Subcutaneous abdominal adipose tissue (tissue), 5 donors: Measurements from ENCODE around the gene MAP4K4.

Source experiments
- H3K27ac ChIP-seq: one replicate; pipeline ENCODE4 v1.7.0; 2013; ENCODE audit warnings: low read depth, mild to moderate bottlenecking, inconsistent platforms, low read length, moderate library complexity
- H3K27me3 ChIP-seq, 5 donors: one replicate each; pipeline ENCODE4 v1.7.0; 2013; ENCODE audit warnings: low read length in 5 of 5, inconsistent platforms in 1 of 5; ENCODE audit not compliant: control insufficient read depth in 5 of 5, insufficient read depth in 4 of 5
- H3K36me3 ChIP-seq, 5 donors: one replicate each; pipeline ENCODE4 v1.7.0; 2013; ENCODE audit warnings: low read length in 5 of 5; ENCODE audit not compliant: control insufficient read depth in 5 of 5, insufficient read depth in 5 of 5
- H3K4me1 ChIP-seq, 5 donors: one replicate each; pipeline ENCODE4 v1.7.0; 2013; ENCODE audit warnings: low read length in 5 of 5, mild to moderate bottlenecking in 3 of 5, moderate library complexity in 1 of 5; ENCODE audit not compliant: control insufficient read depth in 5 of 5, insufficient read depth in 5 of 5
- H3K4me3 ChIP-seq, 5 donors: one replicate each; pipeline ENCODE4 v1.7.0; 2013; ENCODE audit warnings: low read length in 5 of 5, low read depth in 1 of 5
- H3K9ac ChIP-seq, 5 donors: one replicate each; pipeline ENCODE4 v1.7.0; 2013; ENCODE audit warnings: low read length in 5 of 5, mild to moderate bottlenecking in 4 of 5, moderate library complexity in 3 of 5
- H3K9me3 ChIP-seq, 5 donors: one replicate each; pipeline ENCODE4 v1.7.0; 2013; ENCODE audit warnings: low read length in 5 of 5; ENCODE audit not compliant: control insufficient read depth in 5 of 5
- donor health status: healthy.
- donor health status: healthy.
- donor health status: healthy.
- donor health status: healthy.
- donor health status: healthy.

MAP4K4 gene

GRCh38 chr2:101868525-101868924, 171.0 kb downstream of the MAP4K4 start:
- no peaks in the 10 kb centered on the region for H3K9me3 ChIP-seq
- H3K4me1 ChIP-seq: peaks cover 0 to 13% (median 6%) of the 10 kb centered on the region in 5 donors
- no peak overlapping the region for H3K27ac ChIP-seq
- H3K27me3 ChIP-seq: no peaks in the 10 kb centered on the region
- no peak overlapping the region for H3K4me3 ChIP-seq
- no peak overlapping the region for H3K9ac ChIP-seq
- peaks cover 43 to 86% (median 79%) of the 10 kb centered on the region in 5 donors for H3K36me3 ChIP-seq

GRCh38 chr2:101869527-101869926, 172.0 kb downstream of the MAP4K4 start:
- H3K4me1 ChIP-seq: peaks cover 0 to 6% (median 4%) of the 10 kb centered on the region in 5 donors
- H3K36me3 ChIP-seq: peaks cover 52 to 91% (median 84%) of the 10 kb centered on the region in 5 donors
- H3K27me3 ChIP-seq: no peaks in the 10 kb centered on the region
- H3K4me3 ChIP-seq: no peak overlapping the region
- no peaks in the 10 kb centered on the region for H3K9me3 ChIP-seq
- H3K9ac ChIP-seq: no peak overlapping the region
- no peak overlapping the region for H3K27ac ChIP-seq

- H3K9me3 ChIP-seq: no peaks in the 10 kb centered on the region
- H3K9ac ChIP-seq: no peak overlapping the region
- peaks cover 0 to 4% (median 0%) of the 10 kb centered on the region in 5 donors for H3K4me1 ChIP-seq
- H3K36me3 ChIP-seq: peaks cover 54 to 92% (median 84%) of the 10 kb centered on the region in 5 donors
- H3K4me3 ChIP-seq: no peak overlapping the region
- no peaks in the 10 kb centered on the region for H3K27me3 ChIP-seq
- H3K27ac ChIP-seq: no peak overlapping the region
These were observed 172.9 kb downstream of the MAP4K4 start for GRCh38 chr2:101870444-101870843.

DNA sequence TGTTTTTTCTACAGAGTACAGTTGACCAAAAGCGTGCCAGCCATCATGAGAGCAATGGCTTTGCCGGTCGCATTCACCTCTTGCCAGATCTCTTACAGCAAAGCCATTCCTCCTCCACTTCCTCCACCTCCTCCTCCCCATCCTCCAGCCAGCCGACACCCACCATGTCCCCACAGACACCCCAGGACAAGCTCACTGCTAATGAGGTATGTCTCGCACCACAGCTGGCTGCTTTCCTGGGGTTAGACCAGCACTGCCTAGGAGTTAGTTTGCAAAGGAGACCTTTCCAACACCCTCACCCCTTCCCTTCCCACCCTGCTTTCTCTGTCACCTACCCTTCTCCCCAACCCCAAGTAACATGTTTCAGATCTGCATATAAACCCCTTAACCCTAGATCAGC, 174.0 kb downstream of the MAP4K4 start:
- no peak overlapping the region for H3K4me3 ChIP-seq
- H3K4me1 ChIP-seq: peaks cover 0 to 4% (median 0%) of the 10 kb centered on the region in 5 donors
- H3K9me3 ChIP-seq: no peaks in the 10 kb centered on the region
- no peak overlapping the region for H3K27ac ChIP-seq
- no peaks in the 10 kb centered on the region for H3K27me3 ChIP-seq
- H3K9ac ChIP-seq: no peak overlapping the region
- H3K36me3 ChIP-seq: peaks cover 49 to 92% (median 85%) of the 10 kb centered on the region in 5 donors

GRCh38 chr2:101872480-101872879, 175.0 kb downstream of the MAP4K4 start:
- no peak overlapping the region for H3K4me3 ChIP-seq
- no peaks in the 10 kb centered on the region for H3K27me3 ChIP-seq
- H3K9ac ChIP-seq: no peak overlapping the region
- peaks cover 0 to 4% (median 0%) of the 10 kb centered on the region in 5 donors for H3K4me1 ChIP-seq
- no peak overlapping the region for H3K27ac ChIP-seq
- peaks cover 47 to 92% (median 85%) of the 10 kb centered on the region in 5 donors for H3K36me3 ChIP-seq
- H3K9me3 ChIP-seq: no peaks in the 10 kb centered on the region

DNA sequence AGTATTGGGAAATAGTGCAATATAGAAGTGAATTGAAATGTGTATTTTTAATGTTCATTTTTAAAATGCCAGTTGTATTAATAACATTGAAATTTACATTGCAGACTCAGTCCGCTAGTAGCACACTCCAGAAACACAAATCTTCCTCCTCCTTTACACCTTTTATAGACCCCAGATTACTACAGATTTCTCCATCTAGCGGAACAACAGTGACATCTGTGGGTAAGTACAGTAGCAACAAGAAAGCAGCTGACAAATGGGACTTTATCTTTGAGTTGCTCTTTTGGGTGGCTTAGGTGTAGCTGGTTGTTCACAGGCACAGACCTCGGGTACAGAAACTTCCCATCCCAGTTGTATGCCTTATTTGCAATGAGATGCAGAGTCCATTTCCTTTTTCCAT, 176.0 kb downstream of the MAP4K4 start:
- H3K4me3 ChIP-seq: no peak overlapping the region
- H3K27me3 ChIP-seq: no peaks in the 10 kb centered on the region
- H3K4me1 ChIP-seq: peaks cover 0 to 4% (median 0%) of the 10 kb centered on the region in 5 donors
- no peak overlapping the region for H3K27ac ChIP-seq
- no peaks in the 10 kb centered on the region for H3K9me3 ChIP-seq
- peaks cover 50 to 88% (median 85%) of the 10 kb centered on the region in 5 donors for H3K36me3 ChIP-seq
- H3K9ac ChIP-seq: no peak overlapping the region

- H3K27ac ChIP-seq: no peak overlapping the region
- H3K9me3 ChIP-seq: no peaks in the 10 kb centered on the region
- H3K4me1 ChIP-seq: peaks cover 0 to 4% (median 0%) of the 10 kb centered on the region in 5 donors
- no peak overlapping the region for H3K9ac ChIP-seq
- no peak overlapping the region for H3K4me3 ChIP-seq
- H3K27me3 ChIP-seq: no peaks in the 10 kb centered on the region
- peaks cover 51 to 90% (median 86%) of the 10 kb centered on the region in 5 donors for H3K36me3 ChIP-seq
These were observed 176.6 kb downstream of the MAP4K4 start for GRCh38 chr2:101874069-101874468.

DNA sequence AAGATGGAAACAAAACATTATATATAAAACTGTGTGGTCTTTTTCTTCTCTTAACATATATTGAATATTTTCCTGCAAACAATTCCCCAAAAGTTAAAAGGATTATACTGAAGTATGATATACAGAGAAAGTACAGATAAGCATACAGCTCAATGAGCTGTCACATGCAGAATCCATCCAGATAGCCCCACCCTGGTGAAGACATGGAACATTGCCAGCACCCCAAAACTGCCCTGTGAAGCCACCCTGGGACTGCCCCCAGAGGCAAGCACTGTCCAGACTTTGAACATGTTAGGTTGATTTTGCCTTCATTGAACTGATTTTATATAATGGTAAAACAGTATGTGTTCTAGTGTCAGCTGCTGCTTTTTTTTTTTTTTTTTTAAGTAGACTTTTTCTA, 182.0 kb downstream of the MAP4K4 start:
- Histone ChIP-seq H3K4me1 (peaks cover 0 to 16% (median 9%) of the 10 kb centered on the region in 5 donors), H3K27me3 (no peaks in the 10 kb centered on the region), H3K9ac (no peak overlapping the region), H3K9me3 (no peaks in the 10 kb centered on the region), H3K36me3 (peaks cover 38 to 61% (median 50%) of the 10 kb centered on the region in 5 donors), H3K27ac (no peak overlapping the region), H3K4me3 (no peak overlapping the region)

DNA sequence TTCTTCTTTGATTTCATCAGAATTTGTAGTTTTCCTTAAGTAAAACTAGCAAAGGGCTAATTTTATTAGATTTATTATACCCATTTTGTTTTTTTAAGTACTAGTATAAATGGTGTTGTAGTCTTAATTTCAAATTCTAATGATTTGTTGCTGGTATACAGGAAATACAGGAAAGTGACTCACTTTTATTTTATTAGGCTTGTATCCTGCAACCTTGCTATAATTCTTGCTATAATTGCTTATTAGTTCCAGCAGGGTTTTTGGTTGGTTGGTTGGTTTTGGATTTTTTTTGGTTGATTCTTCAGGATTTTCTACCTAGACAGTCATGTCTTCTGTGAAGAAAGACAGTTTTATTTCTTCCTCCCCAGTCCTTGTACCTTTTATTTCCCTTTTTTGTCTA, 183.6 kb downstream of the MAP4K4 start:
- no peaks in the 10 kb centered on the region for H3K9me3 ChIP-seq
- peaks cover 0 to 20% (median 15%) of the 10 kb centered on the region in 5 donors for H3K4me1 ChIP-seq
- peaks cover 33 to 46% (median 36%) of the 10 kb centered on the region in 5 donors for H3K36me3 ChIP-seq
- no peak overlapping the region for H3K9ac ChIP-seq
- no peaks in the 10 kb centered on the region for H3K27me3 ChIP-seq
- no peak overlapping the region for H3K4me3 ChIP-seq
- H3K27ac ChIP-seq: no peak overlapping the region

DNA sequence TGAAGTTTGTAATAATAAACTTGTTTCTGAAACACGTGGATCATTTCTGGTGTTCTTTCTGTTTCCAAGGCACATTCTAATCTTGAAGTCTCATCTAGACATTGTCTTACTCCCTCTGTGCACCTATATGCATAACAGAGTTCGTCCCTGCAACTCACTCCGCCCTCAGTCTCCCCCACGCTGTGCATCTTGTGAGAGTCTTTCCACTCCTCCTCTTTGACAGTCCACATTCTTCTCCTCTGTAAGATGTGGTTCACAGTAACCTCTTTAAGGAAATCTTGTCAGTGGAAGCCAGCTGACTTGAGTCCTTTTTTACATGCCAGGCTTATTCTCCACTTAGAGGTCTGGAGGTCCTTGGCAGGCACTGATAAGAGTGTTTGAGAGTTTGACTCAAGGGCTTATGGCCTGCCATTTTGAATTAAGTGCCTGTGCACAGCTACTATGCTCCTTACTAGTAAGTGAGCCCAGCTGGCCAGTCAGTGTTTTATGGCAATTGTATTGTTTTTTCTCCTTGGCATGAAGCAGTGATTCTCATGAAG, 185.3 kb downstream of the MAP4K4 start:
- no peak overlapping the region for H3K4me3 ChIP-seq
- no peak overlapping the region for H3K27ac ChIP-seq
- peaks cover 30 to 46% (median 35%) of the 10 kb centered on the region in 5 donors for H3K36me3 ChIP-seq
- H3K27me3 ChIP-seq: no peaks in the 10 kb centered on the region
- H3K9me3 ChIP-seq: no peaks in the 10 kb centered on the region
- peaks cover 0 to 20% (median 15%) of the 10 kb centered on the region in 5 donors for H3K4me1 ChIP-seq
- no peak overlapping the region for H3K9ac ChIP-seq
